ENCODE measurements around the gene IQCE.
A peak's percentile ranks its signal among the peaks of the same experiment; 100 is the strongest.
"Not testable (repeated sequence)": the region's sequence is repeated elsewhere in the genome, so short reads cannot be mapped to it uniquely, and the experiment has no call there.

IQCE gene

GRCh38 chr7:2533566-2533965 lies 25.2 kb upstream of the IQCE start:
- not testable (repeated sequence) for DNase-seq

GRCh38 chr7:2534214-2534613 lies 24.6 kb upstream of the IQCE start:
- DNase-seq, result not testable (repeated sequence)

GRCh38 chr7:2535872-2536627 lies 22.7 kb upstream of the IQCE start:
- not testable (repeated sequence) for DNase-seq

- peak; percentile 62 for DNase-seq
Measured at GRCh38 chr7:2537981-2538851, 20.6 kb upstream of the IQCE start.

- DNase-seq, result peak; percentile 60
Measured at GRCh38 chr7:2539031-2539911, 19.5 kb upstream of the IQCE start.

- DNase-seq, result no peak
Measured at GRCh38 chr7:2540133-2540532, 18.6 kb upstream of the IQCE start.

GRCh38 chr7:2540641-2541051 lies 18.1 kb upstream of the IQCE start:
- peak; percentile 61 for DNase-seq

GRCh38 chr7:2541291-2542010 lies 17.3 kb upstream of the IQCE start:
- peak; percentile 60 for DNase-seq

- peak; percentile 55 for DNase-seq
Measured at GRCh38 chr7:2542011-2542915, 16.5 kb upstream of the IQCE start.

GRCh38 chr7:2542916-2543871 lies 15.6 kb upstream of the IQCE start:
- DNase-seq, result peak; percentile 54

- peak; percentile 33 for DNase-seq
Measured at GRCh38 chr7:2544541-2545188, 14.1 kb upstream of the IQCE start.

- peak; percentile 59 for DNase-seq
Measured at GRCh38 chr7:2545746-2546425, 12.9 kb upstream of the IQCE start.

GRCh38 chr7:2546776-2547586 lies 11.8 kb upstream of the IQCE start:
- DNase-seq, result peak; percentile 50

- peak; percentile 6 for DNase-seq
Measured at GRCh38 chr7:2551418-2551817, 7.4 kb upstream of the IQCE start.

GRCh38 chr7:2553108-2553507 lies 5.7 kb upstream of the IQCE start:
- peak; percentile 50 for DNase-seq

- DNase-seq, result peak; percentile 21
Measured at GRCh38 chr7:2553831-2554581, 4.8 kb upstream of the IQCE start.

- DNase-seq, result peak; percentile 59
Measured at GRCh38 chr7:2554661-2555111, 4.1 kb upstream of the IQCE start.
